Measurements from ENCODE around the gene TICAM1.

TICAM1 gene

GRCh38 chr19:4773047-4773640 is 58.4 kb downstream of the TICAM1 start:
- DNase-seq (ENCODE audit: low read depth in 2 of 3, low spot score in 2 of 3): no peak

- no peak for DNase-seq (ENCODE audit: low read depth in 2 of 3, low spot score in 2 of 3)
Observed at GRCh38 chr19:4772566-4772965, 58.9 kb downstream of the TICAM1 start.

- peak; percentile 48 to 77 (median 76) for DNase-seq (ENCODE audit: low read depth in 2 of 3, low spot score in 2 of 3)
Observed at GRCh38 chr19:4768934-4769777, 62.4 kb downstream of the TICAM1 start.
